NCI-H1930 (cell line): Measurements from ENCODE around the gene FSTL3.
A peak's percentile ranks its signal among the peaks of the same experiment; 100 is the strongest.
"Not testable (repeated sequence)": the region's sequence is repeated elsewhere in the genome, so short reads cannot be mapped to it uniquely, and the experiment has no call there.

Experiments used
- DNase-seq, 2 experiments: peaks; one replicate each; lab custom pipeline; 2025; lab: John Stamatoyannopoulos, UW

Gene FSTL3

GRCh38 chr19:711254-711653 is 35.1 kb downstream of the FSTL3 start:
- DNase-seq = no peak

GRCh38 chr19:715347-715746 is 39.2 kb downstream of the FSTL3 start:
- no peak for DNase-seq

- DNase-seq = no peak
These were observed 42.2 kb downstream of the FSTL3 start for GRCh38 chr19:718251-718951.

- no peak for DNase-seq
These were observed 42.9 kb downstream of the FSTL3 start for GRCh38 chr19:718991-719512.

- DNase-seq = peak; percentile 13 to 56
These were observed 43.6 kb downstream of the FSTL3 start for GRCh38 chr19:719636-720344.

- no peak for DNase-seq
These were observed 44.4 kb downstream of the FSTL3 start for GRCh38 chr19:720345-721160.

GRCh38 chr19:722553-723101 is 46.4 kb downstream of the FSTL3 start:
- no peak for DNase-seq

- DNase-seq = no peak
These were observed 47.1 kb downstream of the FSTL3 start for GRCh38 chr19:723247-723646.

- DNase-seq = no peak
These were observed 47.5 kb downstream of the FSTL3 start for GRCh38 chr19:723714-724113.

GRCh38 chr19:725461-726089 is 49.4 kb downstream of the FSTL3 start:
- DNase-seq = no peak

GRCh38 chr19:726993-727956 is 51.1 kb downstream of the FSTL3 start:
- no peak for DNase-seq

- DNase-seq = no peak
These were observed 51.8 kb downstream of the FSTL3 start for GRCh38 chr19:728011-728410.

- not testable (repeated sequence) for DNase-seq
These were observed 53.4 kb downstream of the FSTL3 start for GRCh38 chr19:729564-729963.

- DNase-seq = no peak
These were observed 53.9 kb downstream of the FSTL3 start for GRCh38 chr19:729965-730668.

GRCh38 chr19:731000-731399 is 54.8 kb downstream of the FSTL3 start:
- no peak for DNase-seq

GRCh38 chr19:732148-733069 is 56.2 kb downstream of the FSTL3 start:
- DNase-seq = no peak
